Activated T-cell treated with anti-CD3 and anti-CD28 coated beads, Interleukin-2, amount 50 U/mL, for 48 hours (primary cell): ENCODE data around the gene SP1.
"Not testable (repeated sequence)": the region's sequence is repeated elsewhere in the genome, so short reads cannot be mapped to it uniquely, and the experiment has no call there.

Source experiments
- DNase-seq, 2 experiments: peaks; one replicate each; pipeline ENCODE4 v3.0.0-alpha.2; 2020

The SP1 gene

GRCh38 chr12:53414756-53415417 lies 34.9 kb downstream of the SP1 start:
- no peak for DNase-seq

GRCh38 chr12:53415752-53416389 lies 35.9 kb downstream of the SP1 start:
- DNase-seq: not testable (repeated sequence)

GRCh38 chr12:53417291-53417816 lies 37.4 kb downstream of the SP1 start:
- peak in 1 of 2 experiments; percentile 26 for DNase-seq

- no peak for DNase-seq
Observed at GRCh38 chr12:53418221-53418620, 38.2 kb downstream of the SP1 start.

GRCh38 chr12:53419756-53420155 lies 39.8 kb downstream of the SP1 start:
- DNase-seq: no peak

GRCh38 chr12:53422247-53422646 lies 42.3 kb downstream of the SP1 start:
- DNase-seq: not testable (repeated sequence)

- DNase-seq: no peak
Observed at GRCh38 chr12:53423597-53423996, 43.6 kb downstream of the SP1 start, which contains the start of gene AMHR2. AMHR2 (plus strand) TSS chr12:53423855; CDS start chr12:53423935, 80 bp downstream.

GRCh38 chr12:53424626-53425514 lies 44.9 kb downstream of the SP1 start:
- no peak for DNase-seq

- DNase-seq: no peak
Observed at GRCh38 chr12:53425515-53426150, 45.7 kb downstream of the SP1 start.

- peak; percentile 60 to 64 for DNase-seq
Observed at GRCh38 chr12:53427905-53428594, 48.1 kb downstream of the SP1 start.

- DNase-seq: no peak
Observed at GRCh38 chr12:53428741-53429140, 48.8 kb downstream of the SP1 start.

- DNase-seq: no peak
Observed at GRCh38 chr12:53430116-53430515, 50.1 kb downstream of the SP1 start.

- no peak for DNase-seq
Observed at GRCh38 chr12:53431187-53431586, 51.2 kb downstream of the SP1 start.

- DNase-seq: not testable (repeated sequence)
Observed at GRCh38 chr12:53435326-53435725, 55.4 kb downstream of the SP1 start.

- DNase-seq: not testable (repeated sequence)
Observed at GRCh38 chr12:53439582-53439981, 59.6 kb downstream of the SP1 start.

GRCh38 chr12:53441040-53441833 lies 61.3 kb downstream of the SP1 start, which contains the start of gene PRR13:
PRR13 (plus strand) TSS chr12:53441734; CDS start chr12:53442715, 981 bp downstream.
- peak; percentile 97 to 99 for DNase-seq

GRCh38 chr12:53443955-53444354 lies 64.0 kb downstream of the SP1 start:
- no peak for DNase-seq

GRCh38 chr12:53444593-53445325 lies 64.8 kb downstream of the SP1 start:
- not testable (repeated sequence) for DNase-seq

- no peak for DNase-seq
Observed at GRCh38 chr12:53450936-53451335, 71.0 kb downstream of the SP1 start.

- peak; percentile 97 for DNase-seq
Observed at GRCh38 chr12:53451661-53452158, 71.7 kb downstream of the SP1 start, which contains the start of gene PCBP2. PCBP2 (plus strand) TSS chr12:53452102; CDS start chr12:53454801, 2,699 bp downstream.
